OCI-LY3 (cell line): ENCODE results near the gene SMIM28.

Experiments
- H2AFZ ChIP-seq: fragments of 200-600, 300-600 bp; shearing (Covaris generic); 2 replicates; pipeline ENCODE4 v1.6.0; 2014; ENCODE audit warnings: antibody characterized with exemption, low read depth, low read length
- H3K27ac ChIP-seq: fragments of 200-600, 300-600 bp; sonication (generic); 2 replicates; pipeline ENCODE4 v1.5.1; 2014; ENCODE audit warnings: mild to moderate bottlenecking, low read length, moderate library complexity, mixed read lengths
- H3K27me3 ChIP-seq: fragments of 200-600, 300-600 bp; sonication (generic); 2 replicates; pipeline ENCODE4 v1.6.1; 2014; ENCODE audit warnings: low read depth, low read length, mixed read lengths
- H3K36me3 ChIP-seq: fragments of 200-600, 300-600 bp; sonication (generic); replicated peaks from 2 replicates; pipeline ENCODE3; 2014; ENCODE audit warnings: low read depth, low read length, mixed read lengths
- H3K4me1 ChIP-seq: fragments of 300-600, 200-600 bp; sonication (generic); 2 replicates; pipeline ENCODE4 v1.6.1; 2014; ENCODE audit warnings: low read length, mixed read lengths
- H3K4me2 ChIP-seq: fragments of 200-600, 300-600 bp; sonication (generic); 2 replicates; pipeline ENCODE4 v1.6.1; 2014; ENCODE audit warnings: low read length, mixed read lengths
- H3K4me3 ChIP-seq: fragments of 300-600, 200-600 bp; sonication (generic); 2 replicates; pipeline ENCODE4 v1.5.1; 2014; ENCODE audit warnings: antibody characterized with exemption, mild to moderate bottlenecking, low read length, moderate library complexity
- H3K79me2 ChIP-seq: fragments of 300-600, 200-600 bp; shearing (Covaris generic); 2 replicates; pipeline ENCODE4 v1.6.1; 2014; ENCODE audit warnings: mild to moderate bottlenecking, low read length, mixed read lengths
- H3K9ac ChIP-seq: fragments of 300-600, 200-600 bp; shearing (Covaris generic); 2 replicates; pipeline ENCODE4 v1.6.0; 2014; ENCODE audit warnings: mild to moderate bottlenecking, low read length, moderate library complexity
- H3K9me3 ChIP-seq: fragments of 200-600, 300-600 bp; shearing (Covaris generic); 2 replicates; pipeline ENCODE4 v1.6.1; 2014; ENCODE audit warnings: low read length, mixed read lengths; ENCODE audit not compliant: insufficient read depth
- H4K20me1 ChIP-seq: fragments of 200-600, 300-600 bp; sonication (generic); 2 replicates; pipeline ENCODE4 v1.6.1; 2016; ENCODE audit warnings: low read length, mixed read lengths; ENCODE audit not compliant: insufficient read depth
- CTCF ChIP-seq: fragments of 200-600, 300-600 bp; sonication (generic); IDR thresholded peaks from 2 replicates; pipeline ENCODE4 v1.5.1; 2014; ENCODE audit warnings: antibody characterized with exemption, low read length, low read depth
- EZH2phosphoT487 ChIP-seq: fragments of 200-600 bp; shearing (Covaris generic); IDR thresholded peaks from 2 replicates; pipeline ENCODE4 v1.6.1; 2018; ENCODE audit warnings: antibody characterized with exemption, mixed run types, low read depth

SMIM28 gene

GRCh38 chr6:138431256-138432062 is 53.8 kb downstream of the SMIM28 start:
- Histone ChIP-seq H3K9me3 (no peaks in the 10 kb centered on the region), H3K4me3 (no peak overlapping the region), H3K79me2 (no peaks in the 10 kb centered on the region), H3K4me2 (0 out of 2 replicates have a peak overlapping the region, but pooled peaks have one; percentile 7), H3K4me1 (peaks cover 22% of the 10 kb centered on the region), H2AFZ (no peak overlapping the region), H3K36me3 (no peaks in the 10 kb centered on the region), H4K20me1 (no peaks in the 10 kb centered on the region), H3K27ac (no peak overlapping the region), H3K27me3 (no peaks in the 10 kb centered on the region), H3K9ac (no peak overlapping the region)
- TF ChIP-seq CTCF = no peak
- TF ChIP-seq EZH2phosphoT487 = no peak

GRCh38 chr6:138432063-138432356 is 54.3 kb downstream of the SMIM28 start:
- Histone ChIP-seq H3K4me3 (no peak overlapping the region), H3K27me3 (no peaks in the 10 kb centered on the region), H3K79me2 (no peaks in the 10 kb centered on the region), H3K36me3 (no peaks in the 10 kb centered on the region), H3K4me1 (peaks cover 22% of the 10 kb centered on the region), H4K20me1 (no peaks in the 10 kb centered on the region), H2AFZ (no peak overlapping the region), H3K4me2 (no peak overlapping the region), H3K27ac (no peak overlapping the region), H3K9ac (no peak overlapping the region), H3K9me3 (no peaks in the 10 kb centered on the region)
- TF ChIP-seq EZH2phosphoT487 = no peak
- TF ChIP-seq CTCF = no peak
